Mesendoderm (in vitro differentiated cells): ENCODE data around the gene CNDP1.

Source experiments
- DNase-seq: peaks from one replicate; pipeline ENCODE4 v3.0.0; 2013
- H2AK5ac ChIP-seq: 2 replicates; pipeline ENCODE4 v1.6.1; 2013; ENCODE audit warnings: low read length, inconsistent platforms
- H2BK120ac ChIP-seq: 2 replicates; pipeline ENCODE4 v1.6.1; 2013; ENCODE audit warnings: low read depth, mild to moderate bottlenecking, low read length, moderate library complexity, mixed read lengths
- H2BK15ac ChIP-seq: replicated peaks from 2 replicates; pipeline ENCODE4 v1.6.1; 2013; ENCODE audit warnings: low read depth, mild to moderate bottlenecking, moderate library complexity
- H2BK5ac ChIP-seq: 2 replicates; pipeline ENCODE4 v1.6.1; 2013; ENCODE audit warnings: low read length, inconsistent platforms
- H3K18ac ChIP-seq: 2 replicates; pipeline ENCODE4 v1.6.1; 2013; ENCODE audit warnings: mild to moderate bottlenecking, low read length, mixed read lengths
- H3K23ac ChIP-seq: one replicate; pipeline ENCODE4 v1.6.1; 2013; ENCODE audit warnings: low read length
- H3K27ac ChIP-seq: 2 replicates; pipeline ENCODE4 v1.5.1; 2013; ENCODE audit warnings: low read depth, mild to moderate bottlenecking, inconsistent platforms, low read length, moderate library complexity
- H3K27me3 ChIP-seq: 2 replicates; pipeline ENCODE4 v1.6.1; 2013; ENCODE audit warnings: low read length, control low read depth, mild to moderate bottlenecking, inconsistent platforms; ENCODE audit not compliant: insufficient read depth, poor library complexity
- H3K36me3 ChIP-seq: 2 replicates; pipeline ENCODE4 v1.6.1; 2013; ENCODE audit warnings: low read length, inconsistent platforms; ENCODE audit not compliant: control insufficient read depth, insufficient read depth
- H3K4ac ChIP-seq: one replicate; pipeline ENCODE4 v1.6.1; 2013; ENCODE audit warnings: low read depth, mild to moderate bottlenecking, low read length, moderate library complexity
- H3K4me1 ChIP-seq: 2 replicates; pipeline ENCODE4 v1.6.1; 2013; ENCODE audit warnings: low read depth, low read length, inconsistent platforms; ENCODE audit not compliant: control insufficient read depth
- H3K4me2 ChIP-seq: 2 replicates; pipeline ENCODE4 v1.6.1; 2013; ENCODE audit warnings: low read length
- H3K4me3 ChIP-seq: 2 replicates; pipeline ENCODE4 v1.5.1; 2013; ENCODE audit warnings: mild to moderate bottlenecking, low read length
- H3K56ac ChIP-seq: one replicate; pipeline ENCODE4 v1.6.1; 2013; ENCODE audit warnings: low read length
- H3K79me1 ChIP-seq: 2 replicates; pipeline ENCODE4 v1.6.1; 2013; ENCODE audit warnings: low read length, inconsistent platforms
- H3K79me2 ChIP-seq: 2 replicates; pipeline ENCODE4 v1.6.1; 2013; ENCODE audit warnings: mild to moderate bottlenecking, low read length; ENCODE audit not compliant: control insufficient read depth, insufficient read depth
- H3K9ac ChIP-seq: 2 replicates; pipeline ENCODE4 v1.6.1; 2013; ENCODE audit warnings: low read length, inconsistent platforms
- H4K5ac ChIP-seq: one replicate; pipeline ENCODE4 v1.6.1; 2013; ENCODE audit warnings: low read length
- H4K8ac ChIP-seq: one replicate; pipeline ENCODE4 v1.6.1; 2013; ENCODE audit warnings: low read depth, mild to moderate bottlenecking, control low read depth, low read length, moderate library complexity
- WGBS: extraction: QIAGEN DNeasy Blood & Tissue Kit; methylation state at CpG from one replicate; pipeline ENCODE4 v1.1.7; 2013; ENCODE audit warnings: low lambda C conversion rate, missing lambda C conversion rate; ENCODE audit not compliant: insufficient coverage; ENCODE audit errors: extremely low coverage; 5-methylcytosine and 5-hydroxymethylcytosine counted together

Gene CNDP1

GRCh38 chr18:74540652-74541421 is 6.5 kb downstream of the CNDP1 start:
- Histone ChIP-seq H3K79me1 (no peaks in the 10 kb centered on the region), H2BK120ac (no peak overlapping the region), H3K36me3 (no peaks in the 10 kb centered on the region), H3K23ac (no peak overlapping the region), H3K56ac (no peak overlapping the region), H3K9ac (no peak overlapping the region), H4K5ac (no peak overlapping the region), H3K4me2 (no peak overlapping the region), H2AK5ac (no peak overlapping the region), H2BK15ac (no peak overlapping the region), H3K4me3 (no peak overlapping the region), H3K4me1 (no peaks in the 10 kb centered on the region), H3K79me2 (no peaks in the 10 kb centered on the region), H2BK5ac (no peak overlapping the region), H3K27me3 (no peaks in the 10 kb centered on the region), H3K18ac (no peak overlapping the region), H3K27ac (no peak overlapping the region), H3K4ac (no peak overlapping the region), H4K8ac (no peak overlapping the region)
- no peak for DNase-seq
- no CpG with 5 or more reads among the region's 20 CpGs for WGBS

- H4K5ac ChIP-seq, result no peak overlapping the region
- H3K18ac ChIP-seq, result no peak overlapping the region
- no peak overlapping the region for H3K4me3 ChIP-seq
- H3K79me2 ChIP-seq, result no peaks in the 10 kb centered on the region
- no peak overlapping the region for H3K4me2 ChIP-seq
- WGBS, result no CpG with 5 or more reads among the region's 15 CpGs
- no peak overlapping the region for H2BK15ac ChIP-seq
- no peak for DNase-seq
- H2BK5ac ChIP-seq, result no peak overlapping the region
- H3K36me3 ChIP-seq, result no peaks in the 10 kb centered on the region
- H3K56ac ChIP-seq, result no peak overlapping the region
- no peak overlapping the region for H3K4ac ChIP-seq
- H3K27ac ChIP-seq, result no peak overlapping the region
- H3K9ac ChIP-seq, result no peak overlapping the region
- no peak overlapping the region for H2AK5ac ChIP-seq
- no peaks in the 10 kb centered on the region for H3K27me3 ChIP-seq
- H2BK120ac ChIP-seq, result no peak overlapping the region
- H3K4me1 ChIP-seq, result no peaks in the 10 kb centered on the region
- H4K8ac ChIP-seq, result no peak overlapping the region
- H3K79me1 ChIP-seq, result no peaks in the 10 kb centered on the region
- H3K23ac ChIP-seq, result no peak overlapping the region
These were observed 7.6 kb downstream of the CNDP1 start for GRCh38 chr18:74541703-74542555.

- no peaks in the 10 kb centered on the region for H3K79me1 ChIP-seq
- H3K27me3 ChIP-seq, result no peaks in the 10 kb centered on the region
- no CpG with 5 or more reads among the region's 8 CpGs for WGBS
- no peaks in the 10 kb centered on the region for H3K79me2 ChIP-seq
- DNase-seq, result no peak
- no peak overlapping the region for H2BK120ac ChIP-seq
- no peak overlapping the region for H4K5ac ChIP-seq
- no peak overlapping the region for H3K27ac ChIP-seq
- H3K4me3 ChIP-seq, result no peak overlapping the region
- no peaks in the 10 kb centered on the region for H3K36me3 ChIP-seq
- H3K4ac ChIP-seq, result no peak overlapping the region
- no peak overlapping the region for H2BK15ac ChIP-seq
- no peak overlapping the region for H2BK5ac ChIP-seq
- no peak overlapping the region for H3K23ac ChIP-seq
- H3K4me2 ChIP-seq, result no peak overlapping the region
- no peaks in the 10 kb centered on the region for H3K4me1 ChIP-seq
- no peak overlapping the region for H3K56ac ChIP-seq
- H2AK5ac ChIP-seq, result no peak overlapping the region
- H3K18ac ChIP-seq, result no peak overlapping the region
- no peak overlapping the region for H3K9ac ChIP-seq
- H4K8ac ChIP-seq, result no peak overlapping the region
These were observed 10.6 kb downstream of the CNDP1 start for GRCh38 chr18:74544898-74545297.

- H4K5ac ChIP-seq, result no peak overlapping the region
- H3K36me3 ChIP-seq, result no peaks in the 10 kb centered on the region
- H2AK5ac ChIP-seq, result no peak overlapping the region
- H3K79me2 ChIP-seq, result no peaks in the 10 kb centered on the region
- H2BK5ac ChIP-seq, result no peak overlapping the region
- no peak overlapping the region for H4K8ac ChIP-seq
- H3K4me3 ChIP-seq, result no peak overlapping the region
- H3K4me2 ChIP-seq, result no peak overlapping the region
- no peaks in the 10 kb centered on the region for H3K27me3 ChIP-seq
- no peak overlapping the region for H2BK120ac ChIP-seq
- H2BK15ac ChIP-seq, result no peak overlapping the region
- no peak overlapping the region for H3K23ac ChIP-seq
- no peak overlapping the region for H3K18ac ChIP-seq
- no CpG with 5 or more reads among the region's 11 CpGs for WGBS
- H3K4me1 ChIP-seq, result no peaks in the 10 kb centered on the region
- DNase-seq, result no peak
- no peak overlapping the region for H3K56ac ChIP-seq
- no peaks in the 10 kb centered on the region for H3K79me1 ChIP-seq
- no peak overlapping the region for H3K9ac ChIP-seq
- H3K4ac ChIP-seq, result no peak overlapping the region
- no peak overlapping the region for H3K27ac ChIP-seq
These were observed 11.7 kb downstream of the CNDP1 start for GRCh38 chr18:74546007-74546406.

GRCh38 chr18:74546751-74547530 is 12.6 kb downstream of the CNDP1 start:
- no peaks in the 10 kb centered on the region for H3K36me3 ChIP-seq
- H3K23ac ChIP-seq, result no peak overlapping the region
- no peaks in the 10 kb centered on the region for H3K27me3 ChIP-seq
- H3K4me1 ChIP-seq, result no peaks in the 10 kb centered on the region
- no peak overlapping the region for H3K4ac ChIP-seq
- H3K27ac ChIP-seq, result no peak overlapping the region
- WGBS, result no CpG with 5 or more reads among the region's 9 CpGs
- H3K4me2 ChIP-seq, result no peak overlapping the region
- no peak overlapping the region for H4K5ac ChIP-seq
- no peak overlapping the region for H3K56ac ChIP-seq
- no peak overlapping the region for H3K18ac ChIP-seq
- no peak overlapping the region for H3K4me3 ChIP-seq
- H4K8ac ChIP-seq, result no peak overlapping the region
- no peak overlapping the region for H2BK15ac ChIP-seq
- no peak overlapping the region for H2BK5ac ChIP-seq
- H2BK120ac ChIP-seq, result no peak overlapping the region
- H2AK5ac ChIP-seq, result no peak overlapping the region
- no peaks in the 10 kb centered on the region for H3K79me2 ChIP-seq
- no peak overlapping the region for H3K9ac ChIP-seq
- no peaks in the 10 kb centered on the region for H3K79me1 ChIP-seq
- no peak for DNase-seq
